Adrenal gland (tissue), 12 donors: ENCODE measurements around the gene RBP2. TPM values are rescaled to one million over a fixed set of nuclear protein-coding genes. Genes with fewer than 3 reads are reported as not detected.

ENCODE experiments used
- polyA plus RNA-seq, 3 donors: library from polyadenylated mRNA; stranded (reverse); fragments of 200-250 nt in 2 of 3; fragments of 350-450 nt in 1 of 3; fragmentation: Illumina TruSeq in 1 of 3; extraction: RNeasy Lipid Tissue Mini Kit (QIAGEN cat#74804) in 1 of 3; gene quantifications; one replicate each; pipeline ENCODE4 v1.2.3, GENCODE V29; 2013 to 2014
- total RNA-seq, 9 donors: library from RNA; depleted of rRNA in 4 of 9; stranded (reverse); fragments of >200 nt in 4 of 9; fragments of 120-200 nt in 1 of 9; fragmentation: NEBNext Ultra II Directional in 1 of 9; extraction: Animal tissue kit (Norgen Biotek cat#: 25700) in 1 of 9; gene quantifications; one replicate each; pipeline versions ENCODE4 v1.1.0 to v1.2.4, GENCODE V29; 2013 to 2023
- donor health status: healthy with polysubstance abuse.
- donor health status: Bipolar disorder and iron deficiency.
- donor health status: DM: yes; HTN: yes; CAD: no.
- donor health status: DM: no; HTN: no; CAD: no.
- donor health status: DM: no; HTN: no; CAD: no.
- donor health status: DM: yes; HTN: yes; CAD: no.

RBP2 gene
- total and polyA plus RNA-seq, 12 donors = 0.71 to 2.2 (median 1.4) TPM; not detected in 8

Other genes starting within 250 kb of the RBP2 start
- gene MRPS22, start 132.5 kb downstream of the RBP2 start, total RNA-seq = 100 to 1,000 TPM in 4 of 9 donors, 10 to 100 TPM in 5; 80.9 to 213 (median 99.1) TPM
- gene MRPS22, start 132.5 kb downstream of the RBP2 start, polyA plus RNA-seq = 100 to 1,000 TPM in 1 of 3 donors, 10 to 100 TPM in 2; 50.7 to 186 (median 72.5) TPM
- gene COPB2, start 86.9 kb downstream of the RBP2 start, total RNA-seq = 100 to 1,000 TPM in 7 of 9 donors, 10 to 100 TPM in 2; 80.8 to 192 (median 131) TPM
- 100 to 1,000 TPM in 1 of 3 donors, 10 to 100 TPM in 2; 28.1 to 190 (median 29.4) TPM for gene COPB2, start 86.9 kb downstream of the RBP2 start, polyA plus RNA-seq
- 100 to 1,000 TPM; 146 to 624 (median 337) TPM for gene RBP1, start 63.2 kb upstream of the RBP2 start, total RNA-seq
- gene RBP1, start 63.2 kb upstream of the RBP2 start, polyA plus RNA-seq = 1,000 to 10,000 TPM in 1 of 3 donors, 100 to 1,000 TPM in 2; 579 to 1,050 (median 854) TPM
- 10 to 100 TPM in 2 of 9 donors, 1 to 10 TPM in 7; 4.2 to 12.4 (median 7.4) TPM for gene NMNAT3, start 201.5 kb upstream of the RBP2 start, total RNA-seq
- gene NMNAT3, start 201.5 kb upstream of the RBP2 start, polyA plus RNA-seq = 1 to 10 TPM; 5.6 to 8.7 (median 8.1) TPM